Inferior parietal cortex (tissue), 1 donor: ENCODE data around the gene PSMD13.

Experiments
- DNase-seq: peaks from one replicate; pipeline ENCODE4 v3.0.0-alpha.2; 2016; ENCODE audit errors: extremely low spot score

The PSMD13 gene

DNA sequence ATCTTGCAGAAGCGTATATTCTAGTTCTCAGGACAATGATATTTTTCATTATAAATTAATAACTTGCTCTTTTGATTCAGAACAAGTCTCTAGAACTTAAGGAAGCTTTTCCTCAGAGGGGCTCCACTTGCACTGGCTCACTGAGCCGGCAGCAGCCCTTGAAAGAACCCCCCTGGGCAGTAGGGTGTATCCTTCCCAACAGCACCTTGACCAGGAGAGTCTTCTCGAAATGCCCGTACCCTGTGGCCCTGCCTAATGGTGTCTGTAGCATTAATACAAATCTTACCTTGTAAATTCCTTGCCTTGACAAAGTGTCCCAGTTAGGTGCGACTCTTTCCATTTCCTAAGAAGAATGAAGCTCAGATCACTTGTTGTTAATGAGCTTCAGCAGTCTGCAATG is 13.5 kb downstream of the PSMD13 start:
- no peak for DNase-seq

DNA sequence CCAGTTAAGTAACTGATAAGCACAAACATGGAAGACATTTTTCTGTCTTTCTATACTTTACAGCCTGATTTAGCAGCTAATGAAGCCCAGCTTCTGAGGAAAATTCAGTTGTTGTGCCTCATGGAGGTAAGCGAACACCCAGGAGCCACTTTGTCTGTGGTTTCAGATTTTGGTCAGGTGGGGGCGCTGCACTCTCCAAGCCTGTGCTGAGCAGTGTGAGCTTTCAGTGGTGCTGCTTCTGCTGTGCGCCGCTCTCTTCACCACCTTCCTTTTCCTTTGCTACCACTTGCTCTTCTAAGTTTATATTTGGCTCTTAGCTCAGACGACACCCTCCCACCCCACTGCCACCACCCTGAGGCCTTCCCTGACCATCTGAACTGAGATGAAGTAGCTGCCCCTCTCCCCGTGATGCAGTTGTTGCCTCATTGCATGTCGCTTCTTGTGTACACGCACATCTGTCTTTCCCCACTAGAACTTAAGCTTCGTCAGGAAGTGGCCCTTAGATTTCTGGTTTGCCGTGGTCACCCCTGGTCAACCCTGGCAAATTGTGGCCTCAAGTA is 14.0 kb downstream of the PSMD13 start:
- DNase-seq, result peak; percentile 47

GRCh38 chr11:251550-251949 is 14.8 kb downstream of the PSMD13 start:
- DNase-seq, result no peak

- no peak for DNase-seq
Measured at GRCh38 chr11:252666-253065, 15.9 kb downstream of the PSMD13 start.

GRCh38 chr11:253160-253885 is 16.5 kb downstream of the PSMD13 start:
- DNase-seq, result no peak

DNA sequence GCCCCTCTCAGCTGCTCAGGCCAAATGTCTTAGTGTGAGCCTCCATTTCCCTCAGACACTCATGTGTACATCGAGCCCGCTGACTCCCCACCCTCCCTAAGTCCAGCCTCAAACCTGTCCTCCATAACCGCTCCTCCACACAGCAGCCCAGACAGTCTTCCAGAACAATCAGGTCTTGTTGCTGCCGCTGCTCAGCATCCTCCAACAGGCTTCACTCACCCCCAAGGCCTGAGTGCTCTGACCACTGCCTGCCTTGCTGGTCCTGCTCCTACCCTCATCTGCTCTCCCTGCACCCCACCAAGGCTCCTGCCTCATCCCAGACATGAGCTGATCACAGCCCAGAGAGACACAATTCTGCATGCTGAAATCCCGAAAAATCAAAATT is 17.1 kb downstream of the PSMD13 start:
- DNase-seq, result no peak

DNA sequence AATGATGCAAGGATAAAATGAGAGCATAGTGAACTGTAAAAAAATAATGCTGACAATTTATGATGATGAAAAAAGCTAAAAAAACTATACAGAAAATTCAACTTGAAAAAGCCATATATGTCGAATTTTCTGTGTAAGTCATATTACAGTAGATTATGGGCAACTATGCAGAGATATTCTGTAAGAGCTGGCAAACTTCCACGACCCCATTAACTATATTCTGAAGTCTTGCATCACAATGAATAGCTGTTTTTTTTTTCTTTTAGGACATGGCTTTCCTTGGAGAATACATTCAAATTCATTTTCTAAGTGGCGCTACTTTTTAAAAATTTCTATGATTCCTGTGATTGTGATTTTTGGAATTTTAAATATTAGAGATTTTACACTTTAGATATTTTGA is 18.4 kb downstream of the PSMD13 start:
- DNase-seq, result no peak

GRCh38 chr11:255816-256215 is 19.0 kb downstream of the PSMD13 start:
- DNase-seq, result no peak

DNA sequence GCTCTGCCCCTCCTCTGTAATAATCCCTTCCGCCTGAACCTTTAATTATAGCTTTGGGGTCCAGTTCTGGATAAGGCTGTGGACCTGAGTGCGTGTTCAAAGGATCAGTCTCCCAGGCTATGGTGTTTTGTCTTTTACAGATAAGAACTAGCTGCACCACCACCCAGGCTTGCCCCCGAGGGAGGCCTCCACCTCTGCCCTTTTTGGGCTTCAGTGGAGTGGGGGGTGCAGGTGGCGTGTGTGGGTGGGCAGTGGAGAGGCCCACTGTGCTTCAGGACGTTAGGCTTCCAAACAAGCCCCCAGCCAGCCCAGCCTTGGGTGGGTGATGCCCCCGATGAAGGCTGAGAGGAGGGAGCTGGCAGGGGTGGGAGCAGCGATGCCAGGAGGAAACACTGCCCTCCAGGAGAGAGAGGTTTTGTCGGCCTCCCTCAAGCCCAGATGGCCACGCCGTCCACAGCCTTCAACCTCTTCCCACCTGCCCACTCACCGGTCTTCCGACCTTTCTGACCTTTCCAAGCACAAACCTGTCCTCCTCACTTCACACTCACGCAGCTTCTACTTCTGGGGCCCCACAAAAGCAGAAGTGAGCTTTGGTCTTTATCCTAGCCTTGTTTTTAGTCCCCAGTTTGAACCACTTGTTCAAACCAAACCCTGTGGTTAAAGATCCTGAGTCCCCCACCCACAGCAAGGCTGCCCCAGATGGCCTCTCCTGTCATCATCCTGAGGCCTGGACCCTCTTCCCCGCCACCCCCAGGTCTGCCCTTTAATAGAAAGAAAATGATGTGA is 20.4 kb downstream of the PSMD13 start:
- DNase-seq, result no peak

- no peak for DNase-seq
Measured at GRCh38 chr11:257766-258493, 21.2 kb downstream of the PSMD13 start.

- DNase-seq, result no peak
Measured at GRCh38 chr11:259413-259812, 22.6 kb downstream of the PSMD13 start.

- no peak for DNase-seq
Measured at GRCh38 chr11:261624-262023, 24.8 kb downstream of the PSMD13 start.

DNA sequence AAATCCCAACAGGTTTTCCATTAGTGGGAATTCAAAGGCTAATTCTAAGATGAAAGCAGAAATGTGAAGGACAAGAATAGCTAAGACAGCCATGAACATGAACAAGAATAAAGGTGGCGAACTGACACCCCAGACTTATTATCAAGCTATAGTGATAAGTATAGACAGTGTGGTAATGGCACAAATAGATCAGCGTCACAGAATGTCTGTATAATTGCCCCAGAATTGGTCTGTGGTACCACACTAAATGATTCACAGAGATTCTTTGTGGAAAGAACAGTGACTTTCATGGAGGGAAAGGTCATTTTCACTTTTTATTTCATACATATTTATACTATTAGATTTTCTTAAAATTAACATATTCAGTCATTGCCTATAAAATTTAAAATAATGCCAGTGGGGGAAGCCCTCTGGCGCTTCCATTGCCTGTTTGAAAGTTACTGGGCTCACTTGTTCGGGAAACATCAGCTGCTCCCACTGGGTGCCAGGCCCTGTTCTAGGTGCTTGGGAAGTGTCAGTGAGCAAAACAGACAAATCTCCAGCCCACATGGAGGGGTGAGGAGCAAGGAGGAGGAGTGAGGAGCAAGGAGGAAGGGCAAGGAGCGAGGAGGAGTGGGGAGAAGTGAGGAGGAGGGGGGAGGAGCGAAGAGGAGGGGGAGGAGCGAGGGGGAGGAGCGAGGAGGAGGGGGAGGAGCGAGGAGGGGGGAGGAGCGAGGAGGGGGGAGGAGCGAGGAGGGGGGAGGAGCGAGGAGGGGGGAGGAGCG is 30.1 kb downstream of the PSMD13 start:
- no peak for DNase-seq

GRCh38 chr11:267491-267994 is 30.8 kb downstream of the PSMD13 start:
- no peak for DNase-seq

DNA sequence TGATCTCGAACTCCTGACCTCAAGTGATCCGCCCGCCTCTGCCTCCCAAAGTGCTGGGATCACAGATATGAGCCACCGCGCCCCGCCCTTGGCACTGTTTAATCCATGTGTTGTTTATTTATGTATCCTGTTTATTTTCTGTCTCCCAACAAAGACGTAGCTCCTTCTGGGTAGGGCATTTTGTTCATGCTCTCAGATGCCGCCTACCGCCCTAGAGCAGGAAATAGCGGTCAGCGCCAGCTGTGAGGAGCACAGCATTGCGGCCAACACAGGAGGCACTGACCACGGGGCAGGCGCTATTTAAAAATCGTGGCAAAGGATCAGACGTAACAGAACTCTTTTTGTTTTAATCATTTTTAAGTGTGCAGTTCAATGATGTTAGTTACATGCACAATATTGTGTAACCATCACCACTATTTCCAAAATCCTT is 32.0 kb downstream of the PSMD13 start:
- peak; percentile 23 for DNase-seq

- DNase-seq, result peak; percentile 33
Measured at GRCh38 chr11:269146-269890, 32.5 kb downstream of the PSMD13 start.

- DNase-seq, result no peak
Measured at GRCh38 chr11:270451-271318, 33.9 kb downstream of the PSMD13 start.

GRCh38 chr11:271319-271715 is 34.5 kb downstream of the PSMD13 start:
- no peak for DNase-seq

- DNase-seq, result no peak
Measured at GRCh38 chr11:272195-272930, 35.6 kb downstream of the PSMD13 start.
